HEK293 (cell line): ENCODE results near the gene CHST15.

ENCODE experiments used
- CTCF ChIA-PET: fragments of 350-600 bp; formaldehyde crosslinking; extraction: SDS; loops from one replicate; lab custom pipeline; 2021; ENCODE audit warnings: antibody characterized with exemption; lab: Yijun Ruan, JAX
- POLR2A ChIA-PET: fragments of 300-600 bp; formaldehyde crosslinking; extraction: SDS; loops from one replicate; lab custom pipeline; 2020; ENCODE audit warnings: antibody characterized with exemption, inconsistent platforms; lab: Yijun Ruan, JAX
- H3K27ac ChIP-seq: fragments of 200-500 bp; sonication (Bioruptor generic); 2 replicates; pipeline ENCODE4 v1.5.1; 2014; ENCODE audit warnings: low read depth, low read length, control low read depth, inconsistent platforms; ENCODE audit errors: extremely low read depth
- H3K36me3 ChIP-seq, 2 experiments: fragments of 200-500 bp in 1 of 2; sonication (Bioruptor generic) in 1 of 2; 1 replicate in 1 of 2; 2 replicates in 1 of 2; pipeline ENCODE4 v1.5.1; 2014 to 2017; ENCODE audit warnings: inconsistent platforms in 2 of 2, low read length in 2 of 2; ENCODE audit not compliant: control insufficient read depth in 2 of 2, insufficient read depth in 1 of 2
- H3K4me1 ChIP-seq: fragments of 200-500 bp; sonication (Bioruptor generic); 2 replicates; pipeline ENCODE4 v1.5.1; 2014; ENCODE audit warnings: mild to moderate bottlenecking, low read length, inconsistent platforms; ENCODE audit not compliant: control insufficient read depth, insufficient read depth
- H3K4me3 ChIP-seq: 2 replicates; pipeline ENCODE4 v1.5.1; 2011; ENCODE audit warnings: low read depth, mild to moderate bottlenecking, control low read depth, low read length, moderate library complexity
- H3K9me3 ChIP-seq: fragments of 200-500 bp; sonication (Bioruptor generic); 2 replicates; pipeline ENCODE4 v1.5.1; 2014; ENCODE audit warnings: low read depth, low read length, inconsistent platforms; ENCODE audit not compliant: control insufficient read depth, insufficient read depth
- BCL11B ChIP-seq: fragments of 450-650 bp; formaldehyde crosslinking; IDR thresholded peaks from 2 replicates; pipeline ENCODE4 v1.5.1; 2016; ENCODE audit warnings: low read depth, missing biosample characterization, missing genetic modification characterization
- FEZF1 ChIP-seq: fragments of 450-650 bp; formaldehyde crosslinking; IDR thresholded peaks from 2 replicates; pipeline ENCODE4 v1.5.1; 2016; ENCODE audit warnings: missing biosample characterization, missing genetic modification characterization
- GLIS2 ChIP-seq: fragments of 450-650 bp; formaldehyde crosslinking; IDR thresholded peaks from 2 replicates; pipeline ENCODE4 v1.5.1; 2016; ENCODE audit warnings: missing biosample characterization, missing genetic modification characterization
- KLF10 ChIP-seq: fragments of 450-650 bp; IDR thresholded peaks from 2 replicates; pipeline ENCODE4 v1.5.1; 2018; ENCODE audit warnings: missing biosample characterization, mild to moderate bottlenecking, missing genetic modification characterization
- MYNN ChIP-seq: fragments of 450-650 bp; formaldehyde crosslinking; IDR thresholded peaks from 2 replicates; pipeline ENCODE4 v1.5.1; 2016; ENCODE audit warnings: missing biosample characterization, missing genetic modification characterization, borderline replicate concordance
- REST ChIP-seq: fragments of 450-650 bp; formaldehyde crosslinking; IDR thresholded peaks from 2 replicates; pipeline ENCODE4 v1.5.1; 2016; ENCODE audit warnings: missing biosample characterization, missing genetic modification characterization
- SETDB1 ChIP-seq: IDR thresholded peaks from one replicate; pipeline ENCODE4 v1.6.1; 2017; ENCODE audit warnings: mild to moderate bottlenecking, low read length, moderate library complexity, mixed read lengths; ENCODE audit not compliant: insufficient read length
- ZNF132 ChIP-seq: fragments of 450-650 bp; formaldehyde crosslinking; IDR thresholded peaks from 2 replicates; pipeline ENCODE4 v1.5.1; 2017; ENCODE audit warnings: missing biosample characterization, missing genetic modification characterization, borderline replicate concordance
- ZNF140 ChIP-seq: fragments of 450-650 bp; formaldehyde crosslinking; IDR thresholded peaks from 2 replicates; pipeline ENCODE4 v1.5.1; 2016; ENCODE audit warnings: missing biosample characterization, missing genetic modification characterization
- ZNF37A ChIP-seq: fragments of 450-650 bp; IDR thresholded peaks from 2 replicates; pipeline ENCODE4 v1.5.1; 2018; ENCODE audit warnings: missing biosample characterization, missing genetic modification characterization
- ZNF544 ChIP-seq: fragments of 450-650 bp; formaldehyde crosslinking; IDR thresholded peaks from 2 replicates; pipeline ENCODE4 v1.5.0; 2017; ENCODE audit warnings: missing biosample characterization, missing genetic modification characterization
- ZNF658 ChIP-seq: fragments of 450-650 bp; formaldehyde crosslinking; IDR thresholded peaks from 2 replicates; pipeline ENCODE4; 2016; ENCODE audit warnings: missing biosample characterization, missing genetic modification characterization
- ZNF677 ChIP-seq: fragments of 450-650 bp; IDR thresholded peaks from 2 replicates; pipeline ENCODE4 v1.5.0; 2018; ENCODE audit warnings: missing biosample characterization, mild to moderate bottlenecking, missing genetic modification characterization, moderate library complexity
- ZNF830 ChIP-seq: fragments of 450-650 bp; IDR thresholded peaks from 2 replicates; pipeline ENCODE4 v1.5.0; 2018; ENCODE audit warnings: missing biosample characterization, missing genetic modification characterization, low read depth, mild to moderate bottlenecking, moderate library complexity
- TF ChIP-seq, protein P1 (sequence below): fragments of 450-650 bp; formaldehyde crosslinking; IDR thresholded peaks from 2 replicates; pipeline ENCODE4 v1.5.1; 2016; ENCODE audit warnings: missing biosample characterization, missing genetic modification characterization
- TF ChIP-seq, protein P2 (sequence below): fragments of 450-650 bp; formaldehyde crosslinking; IDR thresholded peaks from 2 replicates; pipeline ENCODE4 v1.5.1; 2016; ENCODE audit warnings: missing biosample characterization, missing genetic modification characterization
- TF ChIP-seq, protein P3 (sequence below): fragments of 450-650 bp; formaldehyde crosslinking; IDR thresholded peaks from 2 replicates; pipeline ENCODE4 v1.5.1; 2016; ENCODE audit warnings: missing biosample characterization, missing genetic modification characterization

The CHST15 gene

DNA sequence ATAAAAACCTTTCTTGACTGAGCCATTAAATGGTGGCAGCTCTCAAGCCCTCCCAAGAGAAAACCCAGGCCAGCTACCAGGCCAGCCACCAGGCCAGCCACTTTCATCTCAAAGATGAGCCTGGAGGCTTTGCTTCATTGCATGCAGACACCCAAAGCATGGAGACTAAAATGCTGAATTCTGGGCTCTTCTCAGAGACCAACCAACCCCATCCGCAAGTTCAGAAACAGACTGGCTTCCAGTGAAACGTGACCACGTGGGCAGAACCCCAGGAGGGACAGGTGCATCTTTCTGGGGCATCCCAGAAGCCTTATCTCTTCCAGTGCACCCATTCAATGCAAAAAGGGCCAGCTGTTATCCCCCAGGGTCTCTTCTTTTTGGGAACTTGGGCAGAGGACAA lies 20.9 kb downstream of the CHST15 start (continued):
- TF ChIP-seq, protein P1, sequence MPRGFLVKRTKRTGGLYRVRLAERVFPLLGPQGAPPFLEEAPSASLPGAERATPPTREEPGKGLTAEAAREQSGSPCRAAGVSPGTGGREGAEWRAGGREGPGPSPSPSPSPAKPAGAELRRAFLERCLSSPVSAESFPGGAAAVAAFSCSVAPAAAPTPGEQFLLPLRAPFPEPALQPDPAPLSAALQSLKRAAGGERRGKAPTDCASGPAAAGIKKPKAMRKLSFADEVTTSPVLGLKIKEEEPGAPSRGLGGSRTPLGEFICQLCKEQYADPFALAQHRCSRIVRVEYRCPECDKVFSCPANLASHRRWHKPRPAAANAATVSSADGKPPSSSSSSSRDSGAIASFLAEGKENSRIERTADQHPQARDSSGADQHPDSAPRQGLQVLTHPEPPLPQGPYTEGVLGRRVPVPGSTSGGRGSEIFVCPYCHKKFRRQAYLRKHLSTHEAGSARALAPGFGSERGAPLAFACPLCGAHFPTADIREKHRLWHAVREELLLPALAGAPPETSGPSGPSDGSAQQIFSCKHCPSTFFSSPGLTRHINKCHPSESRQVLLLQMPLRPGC (tag by site-specific recombination) = no peak
- TF ChIP-seq ZNF677 (tag by site-specific recombination) = no peak
- TF ChIP-seq SETDB1 = no peak
- no peak for TF ChIP-seq FEZF1 (tag by site-specific recombination)
- TF ChIP-seq ZNF830 = no peak

GRCh38 chr10:124072106-124072505 lies 21.3 kb downstream of the CHST15 start:
- CTCF ChIA-PET = no interaction called here
- no peak for TF ChIP-seq GLIS2 (tag by site-specific recombination)
- no peak for TF ChIP-seq BCL11B (tag by site-specific recombination)
- TF ChIP-seq ZNF132 (tag by site-specific recombination) = no peak
- TF ChIP-seq, protein P2, sequence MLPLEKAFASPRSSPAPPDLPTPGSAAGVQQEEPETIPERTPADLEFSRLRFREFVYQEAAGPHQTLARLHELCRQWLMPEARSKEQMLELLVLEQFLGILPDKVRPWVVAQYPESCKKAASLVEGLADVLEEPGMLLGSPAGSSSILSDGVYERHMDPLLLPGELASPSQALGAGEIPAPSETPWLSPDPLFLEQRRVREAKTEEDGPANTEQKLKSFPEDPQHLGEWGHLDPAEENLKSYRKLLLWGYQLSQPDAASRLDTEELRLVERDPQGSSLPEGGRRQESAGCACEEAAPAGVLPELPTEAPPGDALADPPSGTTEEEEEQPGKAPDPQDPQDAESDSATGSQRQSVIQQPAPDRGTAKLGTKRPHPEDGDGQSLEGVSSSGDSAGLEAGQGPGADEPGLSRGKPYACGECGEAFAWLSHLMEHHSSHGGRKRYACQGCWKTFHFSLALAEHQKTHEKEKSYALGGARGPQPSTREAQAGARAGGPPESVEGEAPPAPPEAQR (tag by site-specific recombination) = no peak
- no peak for TF ChIP-seq ZNF140 (tag by site-specific recombination)
- no peak for TF ChIP-seq KLF10
- no peak for TF ChIP-seq MYNN (tag by site-specific recombination)
- TF ChIP-seq ZNF658 (tag by site-specific recombination) = no peak
- TF ChIP-seq, protein P3, sequence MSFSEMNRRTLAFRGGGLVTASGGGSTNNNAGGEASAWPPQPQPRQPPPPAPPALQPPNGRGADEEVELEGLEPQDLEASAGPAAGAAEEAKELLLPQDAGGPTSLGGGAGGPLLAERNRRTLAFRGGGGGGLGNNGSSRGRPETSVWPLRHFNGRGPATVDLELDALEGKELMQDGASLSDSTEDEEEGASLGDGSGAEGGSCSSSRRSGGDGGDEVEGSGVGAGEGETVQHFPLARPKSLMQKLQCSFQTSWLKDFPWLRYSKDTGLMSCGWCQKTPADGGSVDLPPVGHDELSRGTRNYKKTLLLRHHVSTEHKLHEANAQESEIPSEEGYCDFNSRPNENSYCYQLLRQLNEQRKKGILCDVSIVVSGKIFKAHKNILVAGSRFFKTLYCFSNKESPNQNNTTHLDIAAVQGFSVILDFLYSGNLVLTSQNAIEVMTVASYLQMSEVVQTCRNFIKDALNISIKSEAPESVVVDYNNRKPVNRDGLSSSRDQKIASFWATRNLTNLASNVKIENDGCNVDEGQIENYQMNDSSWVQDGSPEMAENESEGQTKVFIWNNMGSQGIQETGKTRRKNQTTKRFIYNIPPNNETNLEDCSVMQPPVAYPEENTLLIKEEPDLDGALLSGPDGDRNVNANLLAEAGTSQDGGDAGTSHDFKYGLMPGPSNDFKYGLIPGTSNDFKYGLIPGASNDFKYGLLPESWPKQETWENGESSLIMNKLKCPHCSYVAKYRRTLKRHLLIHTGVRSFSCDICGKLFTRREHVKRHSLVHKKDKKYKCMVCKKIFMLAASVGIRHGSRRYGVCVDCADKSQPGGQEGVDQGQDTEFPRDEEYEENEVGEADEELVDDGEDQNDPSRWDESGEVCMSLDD (tag by site-specific recombination) = no peak
- TF ChIP-seq ZNF37A (tag by site-specific recombination) = no peak
- TF ChIP-seq ZNF544 (tag by site-specific recombination) = no peak
- TF ChIP-seq REST (tag by site-specific recombination) = no peak
- 0 out of 2 replicates have a peak, but pooled peaks cover 1% of the 10 kb centered on the region for H3K4me1 ChIP-seq
- H3K36me3 ChIP-seq = no peaks in the 10 kb centered on the region
- POLR2A ChIA-PET = interaction anchor here (1.3 kb wide), 1 partner anchor 18 kb away, joined by 4 read pairs; no protein-coding TSS in a partner anchor
- no peak overlapping the region for H3K4me3 ChIP-seq
- no peaks in the 10 kb centered on the region for H3K9me3 ChIP-seq
- no peak overlapping the region for H3K27ac ChIP-seq
